Jurkat, Clone E6-1 (cell line): Measurements from ENCODE around the gene AMOTL2.

Source experiments
- DNase-seq: peaks from one replicate; pipeline ENCODE4 v3.0.0-alpha.2; 2011; ENCODE audit warnings: low read depth, low spot score
- H3K4me3 ChIP-seq: 2 replicates; pipeline ENCODE4 v1.5.1; 2011; ENCODE audit warnings: mild to moderate bottlenecking, low read length, control low read depth, moderate library complexity

AMOTL2 gene

GRCh38 chr3:134326126-134326525 lies 48.1 kb downstream of the AMOTL2 start:
- no peak for DNase-seq
- no peak overlapping the region for H3K4me3 ChIP-seq

DNA sequence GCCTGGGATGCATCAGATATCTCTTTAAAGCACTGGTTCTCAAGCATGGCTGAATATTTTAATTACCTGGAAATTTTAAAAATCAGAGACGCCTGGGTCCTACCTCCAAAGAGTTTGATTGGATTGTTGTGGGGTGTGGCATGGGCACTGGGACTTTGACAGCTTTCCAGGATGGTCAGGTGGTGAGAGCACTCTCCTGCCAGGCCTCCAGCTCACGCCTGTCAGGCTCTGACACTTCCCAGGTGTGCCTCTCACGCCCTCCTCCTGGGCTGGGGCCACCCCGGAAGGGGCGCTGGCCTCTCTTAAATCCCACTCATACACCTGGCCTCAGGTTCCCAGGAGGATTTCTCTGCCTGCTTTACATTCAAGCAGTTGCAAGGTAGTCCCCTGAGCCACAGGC lies 48.5 kb downstream of the AMOTL2 start:
- DNase-seq = no peak

DNA sequence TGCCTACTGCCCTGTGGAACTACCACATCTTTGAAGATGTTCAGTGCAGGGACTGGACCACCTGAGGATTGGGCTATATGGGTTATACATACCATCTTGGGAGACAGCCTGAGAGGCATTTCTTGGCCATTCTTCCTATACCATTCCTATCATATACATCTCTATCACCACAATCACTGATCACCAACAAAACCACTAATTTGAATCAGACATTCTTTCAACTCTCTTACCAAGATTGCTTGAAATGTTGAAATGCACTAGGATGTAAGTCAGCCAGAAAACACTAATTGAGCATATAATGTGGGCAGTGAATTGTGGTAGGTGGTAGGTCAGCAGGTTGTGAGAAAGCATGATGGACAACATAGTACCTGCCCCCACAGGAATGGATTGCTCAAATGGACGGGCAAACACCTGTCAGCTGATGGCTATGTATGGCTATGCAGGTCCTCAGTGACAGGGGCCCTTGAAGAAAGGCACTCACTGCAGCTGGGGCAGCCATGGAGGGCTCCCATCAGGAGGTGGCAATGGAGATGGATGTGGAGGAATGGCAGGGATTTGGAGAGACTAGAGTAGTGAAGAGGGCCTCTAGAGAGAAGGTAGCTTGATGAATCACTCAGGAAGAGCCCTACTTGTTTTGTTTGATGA lies 49.1 kb downstream of the AMOTL2 start:
- DNase-seq = no peak
- H3K4me3 ChIP-seq = no peak overlapping the region

More for the DNA sequence above, 48.5 kb downstream of the AMOTL2 start:
- H3K4me3 ChIP-seq = no peak overlapping the region

DNA sequence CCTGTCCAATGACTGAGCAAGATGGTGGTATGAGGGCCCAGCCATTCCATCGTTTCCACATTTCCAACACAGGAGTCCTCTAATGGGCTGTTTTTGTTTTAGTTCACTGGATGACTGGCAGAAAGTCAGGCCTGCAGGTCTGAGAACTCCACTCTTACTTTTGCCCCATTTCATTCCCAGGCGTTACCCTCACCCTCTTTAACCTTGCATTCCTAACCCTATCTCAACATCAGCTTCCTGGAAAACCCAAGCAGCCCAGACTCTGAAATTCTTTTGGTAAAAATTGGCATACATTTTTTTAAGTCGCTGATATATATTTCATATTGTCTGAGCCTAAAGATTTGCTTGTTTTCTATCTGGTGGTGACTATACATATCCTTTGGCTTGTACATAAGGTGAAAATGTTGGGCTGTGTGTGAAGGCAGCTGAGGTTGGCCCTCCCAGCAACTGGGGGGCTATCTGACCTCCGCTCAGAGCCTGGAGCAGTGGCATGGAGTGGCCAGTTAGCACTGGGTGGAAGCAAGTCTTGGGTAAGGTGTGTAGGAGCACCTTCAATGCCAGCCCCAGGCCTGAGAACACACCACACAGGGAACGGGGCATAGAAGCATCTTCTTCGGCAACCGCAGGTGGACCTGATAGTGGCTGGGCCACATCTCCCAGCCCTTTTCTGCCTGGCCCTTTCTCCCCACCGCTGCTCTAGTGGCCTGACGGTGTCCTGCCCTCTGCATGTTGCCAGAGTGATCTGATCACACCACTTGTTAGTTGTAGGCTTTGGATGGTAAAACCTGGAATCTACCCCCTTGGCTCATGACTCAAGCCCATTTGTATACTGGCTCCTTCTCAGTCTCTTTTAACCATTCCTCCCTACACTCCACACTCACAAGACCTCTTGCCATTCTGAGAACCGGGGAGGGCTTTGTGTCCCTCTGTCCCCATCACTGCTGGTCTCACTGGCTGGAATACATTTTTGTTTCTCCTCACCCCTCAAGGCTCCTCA lies 50.0 kb downstream of the AMOTL2 start:
- no peak for DNase-seq
- H3K4me3 ChIP-seq = no peak overlapping the region

GRCh38 chr3:134322286-134322685 lies 52.0 kb downstream of the AMOTL2 start:
- no peak for DNase-seq
- H3K4me3 ChIP-seq = no peak overlapping the region

GRCh38 chr3:134320749-134321148 lies 53.5 kb downstream of the AMOTL2 start:
- DNase-seq = no peak
- H3K4me3 ChIP-seq = no peak overlapping the region

GRCh38 chr3:134319931-134320330 lies 54.3 kb downstream of the AMOTL2 start:
- H3K4me3 ChIP-seq = no peak overlapping the region
- no peak for DNase-seq

GRCh38 chr3:134318166-134318565 lies 56.1 kb downstream of the AMOTL2 start:
- no peak for DNase-seq
- H3K4me3 ChIP-seq = no peak overlapping the region

- no peak overlapping the region for H3K4me3 ChIP-seq
- no peak for DNase-seq
These were observed 56.9 kb downstream of the AMOTL2 start for GRCh38 chr3:134317106-134317947.

- no peak for DNase-seq
- no peak overlapping the region for H3K4me3 ChIP-seq
These were observed 58.8 kb downstream of the AMOTL2 start for GRCh38 chr3:134315286-134316106.

DNA sequence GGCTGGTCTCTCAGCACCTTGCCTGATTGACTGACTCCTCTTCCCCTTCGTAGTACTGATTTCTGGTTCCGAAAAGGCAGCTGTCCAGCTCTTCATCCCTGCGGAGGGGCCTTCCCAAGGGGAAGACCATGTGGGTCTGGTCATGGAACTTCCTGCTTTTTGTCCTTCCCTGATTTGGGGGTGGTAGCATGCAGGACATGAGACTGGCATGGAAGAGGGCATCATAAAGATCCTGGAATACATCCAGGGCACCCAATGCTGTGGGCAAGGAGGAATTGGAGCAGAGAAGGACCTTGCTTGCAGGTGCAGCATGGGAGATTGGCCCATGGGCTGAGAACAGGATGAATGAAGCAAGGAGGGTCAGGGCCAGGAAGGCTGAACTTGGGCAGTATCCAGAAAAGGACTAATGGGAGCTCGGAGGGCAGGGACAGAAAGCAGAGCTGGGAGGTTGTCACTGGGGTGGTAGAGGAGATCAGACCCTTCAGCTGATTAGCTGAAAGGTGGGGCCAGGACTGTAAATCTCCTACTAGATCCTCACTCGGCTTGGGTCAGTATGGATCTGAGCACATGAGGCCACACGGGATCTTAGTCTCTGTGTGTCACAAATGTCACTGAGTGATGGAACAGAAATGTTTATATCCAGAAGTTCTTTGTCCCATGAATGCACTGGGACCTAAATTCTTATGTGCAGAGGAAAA lies 59.5 kb downstream of the AMOTL2 start:
- H3K4me3 ChIP-seq = no peak overlapping the region
- DNase-seq = no peak

DNA sequence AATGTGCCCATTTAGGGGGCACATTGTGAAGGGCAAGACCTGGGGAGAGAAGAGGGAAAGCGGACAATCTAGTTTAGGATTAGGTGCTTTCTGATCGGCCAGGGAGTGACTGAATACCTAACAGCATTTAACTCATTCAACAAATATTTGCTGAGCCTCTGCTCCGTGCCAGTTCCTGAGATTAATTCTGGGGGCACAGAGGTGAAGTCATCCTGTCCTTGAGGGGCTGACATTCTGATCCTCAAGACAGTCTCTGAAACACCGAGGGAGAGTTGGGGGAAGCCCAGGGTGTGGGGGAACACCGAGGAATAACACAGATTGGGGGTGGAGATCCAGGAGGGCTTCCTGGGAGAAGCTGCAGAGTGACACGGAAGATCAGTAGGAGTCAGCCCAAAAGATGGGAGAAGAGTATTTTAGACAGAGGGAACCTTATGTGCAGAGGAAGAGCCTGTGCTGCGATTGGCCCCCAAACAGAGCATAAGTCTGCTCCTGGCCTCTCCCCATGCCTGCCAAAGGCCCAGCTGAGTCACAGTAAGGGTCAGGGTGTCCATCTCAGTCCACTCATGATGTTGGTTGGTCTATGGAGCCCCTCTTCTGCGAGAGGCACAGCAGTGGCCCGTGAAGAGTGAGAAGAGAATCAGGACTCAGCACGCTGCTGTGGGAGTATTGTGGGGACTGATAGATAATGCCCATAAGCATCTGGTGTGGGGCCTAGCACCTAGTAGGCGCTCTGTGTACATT lies 60.2 kb downstream of the AMOTL2 start:
- no peak overlapping the region for H3K4me3 ChIP-seq
- no peak for DNase-seq

- no peak for DNase-seq
- H3K4me3 ChIP-seq = no peak overlapping the region
These were observed 61.1 kb downstream of the AMOTL2 start for GRCh38 chr3:134312873-134313846.

- no peak overlapping the region for H3K4me3 ChIP-seq
- no peak for DNase-seq
These were observed 62.0 kb downstream of the AMOTL2 start for GRCh38 chr3:134312072-134312872.

DNA sequence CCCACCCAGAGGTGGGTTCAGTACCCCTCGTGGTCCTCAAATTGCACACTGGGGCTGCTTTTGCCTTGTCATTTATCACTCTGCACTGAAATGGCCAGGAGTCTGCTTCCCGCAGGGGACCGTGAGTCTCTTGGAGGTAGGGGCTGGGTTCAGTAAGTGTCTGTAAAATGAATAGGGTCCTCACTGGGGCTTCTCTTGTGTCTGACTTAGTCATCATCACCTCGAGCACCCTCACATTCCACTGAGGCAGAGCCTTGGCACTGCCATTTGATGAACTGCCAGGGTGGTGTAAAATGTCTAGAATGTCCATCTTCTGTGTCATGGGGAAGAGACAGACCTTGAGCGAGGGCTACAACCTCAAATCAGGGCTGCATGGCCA lies 62.6 kb downstream of the AMOTL2 start:
- H3K4me3 ChIP-seq = no peak overlapping the region
- no peak for DNase-seq

- no peak overlapping the region for H3K4me3 ChIP-seq
- no peak for DNase-seq
These were observed 63.0 kb downstream of the AMOTL2 start for GRCh38 chr3:134311265-134311664.
